Measurements from ENCODE around the gene KAT6B.

The KAT6B gene

GRCh38 chr10:74957285-74957961 lies 131.0 kb downstream of the KAT6B start:
- in situ Hi-C loops (cut with MboI; ENCODE audit: low sequenced_read_pairs): no loop called here
- no peaks in the 10 kb centered on the region for H3K36me3 ChIP-seq (replicated peaks)
- H3K4me1 ChIP-seq: peaks cover 8% of the 10 kb centered on the region
- H3K9me3 ChIP-seq: no peaks in the 10 kb centered on the region
- no peak for DNase-seq (ENCODE audit: low spot score in 2 of 2)
- peaks cover 69% of the 10 kb centered on the region for H3K27me3 ChIP-seq (ENCODE audit: low read depth)
- H3K4me3 ChIP-seq: no peak overlapping the region

DNA sequence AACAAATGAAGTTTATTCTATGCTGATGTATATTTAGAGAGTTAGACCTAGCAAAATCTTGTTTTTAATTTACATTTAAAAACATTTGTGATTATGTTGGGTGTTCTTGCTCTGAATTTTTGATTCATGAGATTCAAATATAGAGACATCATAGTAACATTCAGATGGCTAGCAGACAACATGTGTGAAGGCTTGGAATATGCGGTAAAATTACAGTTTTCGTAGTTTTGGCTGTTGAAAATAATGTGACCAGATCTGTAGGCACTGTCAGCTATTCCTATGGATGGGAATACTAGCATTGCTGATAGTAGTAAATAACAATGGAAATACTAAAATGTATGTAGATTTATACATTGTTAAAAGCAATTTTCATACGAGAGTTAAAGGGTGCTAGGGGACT lies 131.9 kb downstream of the KAT6B start:
- Histone ChIP-seq H3K4me1 (peaks cover 3% of the 10 kb centered on the region), H3K9me3 (no peaks in the 10 kb centered on the region), H3K27me3 (ENCODE audit: low read depth) (peaks cover 67% of the 10 kb centered on the region), H3K36me3 (replicated peaks) (no peaks in the 10 kb centered on the region), H3K4me3 (no peak overlapping the region)
- in situ Hi-C loops (cut with MboI; ENCODE audit: low sequenced_read_pairs): no loop called here
- no peak for DNase-seq (ENCODE audit: low spot score in 2 of 2)

GRCh38 chr10:74960670-74961069 lies 134.3 kb downstream of the KAT6B start:
- in situ Hi-C loops (cut with MboI; ENCODE audit: low sequenced_read_pairs): no loop called here
- Histone ChIP-seq H3K9me3 (no peaks in the 10 kb centered on the region), H3K4me3 (no peak overlapping the region), H3K4me1 (no peaks in the 10 kb centered on the region), H3K27me3 (ENCODE audit: low read depth) (peaks cover 48% of the 10 kb centered on the region), H3K36me3 (replicated peaks) (no peaks in the 10 kb centered on the region)
- no peak for DNase-seq (ENCODE audit: low spot score in 2 of 2)

- Histone ChIP-seq H3K36me3 (replicated peaks) (no peaks in the 10 kb centered on the region), H3K27me3 (ENCODE audit: low read depth) (peaks cover 29% of the 10 kb centered on the region), H3K9me3 (no peaks in the 10 kb centered on the region), H3K4me3 (no peak overlapping the region), H3K4me1 (no peaks in the 10 kb centered on the region; the same call in 1 of the 2 replicates)
- in situ Hi-C loops (cut with MboI; ENCODE audit: low sequenced_read_pairs): no loop called here
- no peak for DNase-seq (ENCODE audit: low spot score in 2 of 2)
Observed at GRCh38 chr10:74962517-74962916, 136.1 kb downstream of the KAT6B start.

DNA sequence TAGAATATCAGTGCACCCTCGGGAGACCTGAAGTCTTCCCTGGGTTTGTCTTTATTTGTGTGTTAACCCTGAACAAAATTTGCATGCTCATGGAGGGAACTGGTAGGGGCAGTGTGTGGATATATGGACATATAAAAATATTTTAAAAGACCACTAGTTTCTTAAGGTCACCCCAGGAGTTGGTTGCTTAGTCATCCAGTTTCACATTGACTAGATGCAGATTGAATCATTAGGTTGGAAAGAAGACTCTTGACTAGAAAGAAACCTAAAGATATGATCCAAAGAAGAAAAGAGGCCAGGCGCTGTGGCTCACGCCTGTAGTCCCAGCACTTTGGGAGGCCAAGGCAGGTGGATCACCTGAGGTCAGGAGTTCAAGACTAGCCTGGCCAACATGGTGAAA lies 137.1 kb downstream of the KAT6B start:
- no peak for DNase-seq (ENCODE audit: low spot score in 2 of 2)
- peaks cover 19% of the 10 kb centered on the region for H3K27me3 ChIP-seq (ENCODE audit: low read depth)
- no peaks in the 10 kb centered on the region for H3K9me3 ChIP-seq
- peaks cover 10% of the 10 kb centered on the region for H3K4me1 ChIP-seq
- no peaks in the 10 kb centered on the region for H3K36me3 ChIP-seq (replicated peaks)
- in situ Hi-C loops (cut with MboI; ENCODE audit: low sequenced_read_pairs): no loop called here
- no peak overlapping the region for H3K4me3 ChIP-seq

- H3K36me3 ChIP-seq (replicated peaks): no peaks in the 10 kb centered on the region
- no peaks in the 10 kb centered on the region for H3K9me3 ChIP-seq
- DNase-seq (ENCODE audit: low spot score in 2 of 2): peak; percentile 16 to 55
- in situ Hi-C loops (cut with MboI; ENCODE audit: low sequenced_read_pairs): no loop called here
- peaks cover 16% of the 10 kb centered on the region for H3K27me3 ChIP-seq (ENCODE audit: low read depth)
- no peak overlapping the region for H3K4me3 ChIP-seq
- peaks cover 13% of the 10 kb centered on the region for H3K4me1 ChIP-seq
Observed at GRCh38 chr10:74967911-74968666, 141.7 kb downstream of the KAT6B start.

- Histone ChIP-seq H3K4me3 (no peak overlapping the region), H3K9me3 (no peaks in the 10 kb centered on the region), H3K4me1 (peaks cover 13% of the 10 kb centered on the region), H3K27me3 (ENCODE audit: low read depth) (peaks cover 13% of the 10 kb centered on the region), H3K36me3 (replicated peaks) (no peaks in the 10 kb centered on the region)
- in situ Hi-C loops (cut with MboI; ENCODE audit: low sequenced_read_pairs): no loop called here
- DNase-seq (ENCODE audit: low spot score in 2 of 2): peak in 1 of 2 experiments; percentile 11
Observed at GRCh38 chr10:74968667-74969061, 142.3 kb downstream of the KAT6B start.

DNA sequence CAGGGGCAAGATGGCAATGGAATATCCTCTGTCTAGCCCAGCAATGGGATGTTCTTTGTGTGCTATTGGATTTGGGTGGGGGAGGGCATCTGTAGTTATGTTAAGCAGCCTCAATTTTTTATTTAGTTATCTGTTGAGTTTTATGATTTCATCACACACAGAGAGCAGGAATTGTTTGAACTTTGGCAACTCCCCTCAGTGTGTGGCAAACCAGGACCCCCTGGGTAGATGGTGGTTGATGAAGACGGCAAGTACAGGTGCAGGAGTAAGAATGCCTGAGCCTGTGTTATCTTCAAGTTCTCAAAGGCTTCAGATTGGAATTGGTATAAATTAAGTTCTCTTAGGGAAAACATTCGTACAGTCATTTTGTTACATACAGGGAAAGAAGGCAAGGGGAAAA lies 142.7 kb downstream of the KAT6B start:
- Histone ChIP-seq H3K27me3 (ENCODE audit: low read depth) (peaks cover 11% of the 10 kb centered on the region), H3K4me3 (no peak overlapping the region), H3K9me3 (no peaks in the 10 kb centered on the region), H3K4me1 (peaks cover 13% of the 10 kb centered on the region), H3K36me3 (replicated peaks) (no peaks in the 10 kb centered on the region)
- DNase-seq (ENCODE audit: low spot score in 2 of 2): no peak
- in situ Hi-C loops (cut with MboI; ENCODE audit: low sequenced_read_pairs): no loop called here

GRCh38 chr10:74969530-74969929 lies 143.1 kb downstream of the KAT6B start:
- Histone ChIP-seq H3K36me3 (replicated peaks) (no peaks in the 10 kb centered on the region), H3K4me1 (peaks cover 13% of the 10 kb centered on the region), H3K27me3 (ENCODE audit: low read depth) (peaks cover 10% of the 10 kb centered on the region), H3K9me3 (no peaks in the 10 kb centered on the region), H3K4me3 (no peak overlapping the region)
- no peak for DNase-seq (ENCODE audit: low spot score in 2 of 2)
- in situ Hi-C loops (cut with MboI; ENCODE audit: low sequenced_read_pairs): no loop called here

DNA sequence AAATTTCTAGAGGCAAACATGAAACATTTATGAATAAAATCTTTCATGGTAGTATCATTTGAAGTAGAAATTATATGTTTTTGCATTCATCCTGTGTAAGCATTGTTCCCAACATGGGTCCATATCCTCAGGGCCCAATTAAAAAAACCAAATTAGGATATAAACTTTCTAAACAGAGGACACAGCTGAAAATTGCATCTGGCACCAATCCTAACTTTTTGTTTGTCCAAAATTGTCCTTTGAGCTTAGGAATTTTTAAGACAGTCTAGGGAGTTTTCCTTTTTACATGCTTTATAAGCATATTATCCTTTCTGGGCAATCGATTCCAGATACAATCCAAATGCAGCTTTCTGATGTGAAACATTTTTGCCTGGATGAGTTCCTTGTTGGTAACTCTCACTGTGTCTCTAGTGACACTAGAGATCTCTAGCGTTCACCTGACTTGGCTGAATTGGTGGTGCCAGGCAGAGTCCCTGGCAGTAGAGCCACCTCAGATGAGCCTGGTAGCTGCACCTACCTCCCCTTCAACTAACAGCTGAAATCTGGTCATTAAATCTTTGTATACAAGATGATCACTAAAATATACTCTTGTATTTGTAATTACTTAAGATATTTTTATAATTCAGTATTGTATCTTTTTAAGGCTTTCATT lies 147.5 kb downstream of the KAT6B start:
- Histone ChIP-seq H3K27me3 (ENCODE audit: low read depth) (peaks cover 10% of the 10 kb centered on the region), H3K4me3 (no peak overlapping the region), H3K9me3 (no peaks in the 10 kb centered on the region), H3K36me3 (replicated peaks) (no peaks in the 10 kb centered on the region), H3K4me1 (no peaks in the 10 kb centered on the region; the same call in 1 of the 2 replicates)
- in situ Hi-C loops (cut with MboI; ENCODE audit: low sequenced_read_pairs): no loop called here
- peak in 1 of 2 experiments; percentile 4 for DNase-seq (ENCODE audit: low spot score in 2 of 2)

DNA sequence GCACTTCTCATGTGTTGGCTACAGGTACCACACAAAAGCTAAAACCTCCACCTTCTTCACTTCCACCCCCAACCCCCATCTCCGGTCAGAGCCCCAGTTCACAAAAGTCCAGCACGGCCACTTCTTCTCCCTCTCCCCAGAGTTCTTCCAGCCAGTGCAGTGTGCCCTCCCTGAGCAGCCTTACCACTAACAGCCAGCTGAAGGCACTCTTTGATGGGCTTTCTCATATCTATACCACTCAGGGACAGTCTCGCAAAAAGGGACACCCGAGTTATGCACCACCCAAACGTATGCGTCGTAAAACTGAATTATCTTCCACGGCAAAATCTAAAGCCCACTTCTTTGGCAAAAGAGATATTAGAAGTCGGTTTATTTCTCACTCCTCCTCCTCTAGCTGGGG lies 149.4 kb downstream of the KAT6B start:
- in situ Hi-C loops (cut with MboI; ENCODE audit: low sequenced_read_pairs): no loop called here
- Histone ChIP-seq H3K4me3 (no peak overlapping the region), H3K27me3 (ENCODE audit: low read depth) (peaks cover 3% of the 10 kb centered on the region; the same call in 1 of the 2 replicates), H3K36me3 (replicated peaks) (no peaks in the 10 kb centered on the region), H3K4me1 (no peaks in the 10 kb centered on the region), H3K9me3 (no peaks in the 10 kb centered on the region)
- DNase-seq (ENCODE audit: low spot score in 2 of 2): no peak

- DNase-seq (ENCODE audit: low spot score in 2 of 2): no peak
- in situ Hi-C loops (cut with MboI; ENCODE audit: low sequenced_read_pairs): no loop called here
- H3K27me3 ChIP-seq (ENCODE audit: low read depth): no peaks in the 10 kb centered on the region
- H3K36me3 ChIP-seq (replicated peaks): no peaks in the 10 kb centered on the region
- no peaks in the 10 kb centered on the region for H3K9me3 ChIP-seq
- no peaks in the 10 kb centered on the region for H3K4me1 ChIP-seq
- no peak overlapping the region for H3K4me3 ChIP-seq
Observed at GRCh38 chr10:74976565-74976964, 150.2 kb downstream of the KAT6B start.

- no peaks in the 10 kb centered on the region for H3K27me3 ChIP-seq (ENCODE audit: low read depth)
- no peaks in the 10 kb centered on the region for H3K36me3 ChIP-seq (replicated peaks)
- in situ Hi-C loops (cut with MboI; ENCODE audit: low sequenced_read_pairs): no loop called here
- no peak overlapping the region for H3K4me3 ChIP-seq
- no peaks in the 10 kb centered on the region for H3K4me1 ChIP-seq
- no peaks in the 10 kb centered on the region for H3K9me3 ChIP-seq
- no peak for DNase-seq (ENCODE audit: low spot score in 2 of 2)
Observed at GRCh38 chr10:74977072-74977471, 150.7 kb downstream of the KAT6B start.
